GM12878 (cell line): ENCODE results near the gene CYP1A2. TPM values are rescaled to one million over a fixed set of nuclear protein-coding genes. Genes with fewer than 3 reads are reported as not detected.
"Not testable (repeated sequence)": the region's sequence is repeated elsewhere in the genome, so short reads cannot be mapped to it uniquely, and the experiment has no call there.

ENCODE experiments used
- ATAC-seq: fragments of 200-7000 bp; cut with Tn5 transposase; 3 replicates; pipeline ENCODE4 v1.9.1; 2020; ENCODE audit warnings: mild to moderate bottlenecking, moderate library complexity
- BruUV-seq: library from RNA; stranded (reverse); fragments of 400-500 nt; replicated peaks from 2 replicates; lab custom pipeline; 2021; lab: Mats Ljungman, UMichigan
- CTCF ChIA-PET: fragments of 300-600 bp; sonication (Branson Sonifier 250); formaldehyde crosslinking; extraction: SDS; loops from one replicate; lab custom pipeline; 2021; ENCODE audit warnings: inconsistent platforms; lab: Yijun Ruan, JAX
- POLR2A ChIA-PET: fragments of 350-600 bp; formaldehyde crosslinking; extraction: SDS; loops from one replicate; lab custom pipeline; 2021; ENCODE audit warnings: inconsistent platforms; lab: Charles Lee
- RAD21 ChIA-PET: fragments of 300-600 bp; sonication (Branson Sonifier 250); formaldehyde crosslinking; loops from one replicate; lab custom pipeline; 2023; ENCODE audit warnings: antibody characterized with exemption; ENCODE audit not compliant: unreplicated experiment; lab: Charles Lee
- SMC1A ChIA-PET: fragments of 300-600 bp; sonication (Branson Sonifier 250); formaldehyde crosslinking; loops from one replicate; lab custom pipeline; 2023; ENCODE audit not compliant: unreplicated experiment, uncharacterized antibody; lab: Charles Lee
- DNase-seq: peaks from one replicate; pipeline ENCODE4 v3.0.0-alpha.2; 2011; ENCODE audit warnings: low read depth, low spot score
- FAIRE-seq: peaks from 3 replicates; lab custom pipeline; 2011; peaks lifted over from hg19 to GRCh38; lab: Jason Lieb, UNC
- H2AFZ ChIP-seq: 2 replicates; pipeline ENCODE4 v1.6.0; 2011; ENCODE audit warnings: low read depth, low read length, control low read depth; ENCODE audit not compliant: control insufficient read depth
- H3K27ac ChIP-seq: 2 replicates; pipeline ENCODE4 v1.5.1; 2011; ENCODE audit warnings: control low read depth; ENCODE audit not compliant: control insufficient read depth, insufficient read depth
- H3K27me3 ChIP-seq, 2 experiments: replicated peaks in 1 of 2; 2 replicates each; pipeline versions ENCODE4 v1.6.0 to v1.6.1; 2011; ENCODE audit warnings: low read length in 1 of 2; ENCODE audit not compliant: control insufficient read depth in 2 of 2, insufficient read depth in 2 of 2
- H3K36me3 ChIP-seq, 2 experiments: 2 replicates each; pipeline ENCODE4 v1.5.1; 2011; ENCODE audit warnings: low read length in 1 of 2; ENCODE audit not compliant: control insufficient read depth in 2 of 2, insufficient read depth in 2 of 2
- H3K4me1 ChIP-seq: 2 replicates; pipeline ENCODE4 v1.6.1; 2011; ENCODE audit warnings: mild to moderate bottlenecking, low read length, moderate library complexity, mixed read lengths; ENCODE audit not compliant: control insufficient read depth, insufficient read depth
- H3K4me2 ChIP-seq: 2 replicates; pipeline ENCODE4 v1.6.0; 2011; ENCODE audit warnings: control low read depth; ENCODE audit not compliant: control insufficient read depth, insufficient read depth
- H3K4me3 ChIP-seq: fragments of 200-600 bp; sonication (generic); 2 replicates; pipeline ENCODE4 v1.5.1; 2016
- H3K79me2 ChIP-seq: 2 replicates; pipeline ENCODE4 v1.6.0; 2011; ENCODE audit warnings: low read length; ENCODE audit not compliant: control insufficient read depth, insufficient read depth
- H3K9ac ChIP-seq: 2 replicates; pipeline ENCODE4 v1.8.0; 2011; ENCODE audit warnings: low read length, control low read depth, mixed read lengths; ENCODE audit not compliant: control insufficient read depth, insufficient read depth
- H3K9me3 ChIP-seq: replicated peaks from 3 replicates; pipeline ENCODE4 v1.5.1; 2011; ENCODE audit warnings: mild to moderate bottlenecking, low read length; ENCODE audit not compliant: control insufficient read depth, insufficient read depth
- H4K20me1 ChIP-seq: 2 replicates; pipeline ENCODE4 v1.6.0; 2011; ENCODE audit not compliant: control insufficient read depth, insufficient read depth
- BHLHE40 ChIP-seq, 2 experiments: fragments of 450-650 bp in 1 of 2; IDR thresholded peaks; 2 replicates each; pipeline ENCODE4 v1.6.1; 2011 to 2017; ENCODE audit warnings: low read depth in 2 of 2, borderline replicate concordance in 1 of 2, improper control_type of control experiment in 1 of 2, low read length in 1 of 2, mild to moderate bottlenecking in 1 of 2
- EED ChIP-seq: sonication (generic); IDR thresholded peaks from 2 replicates; pipeline ENCODE4 v1.6.1; 2016; ENCODE audit warnings: antibody characterized with exemption, low read depth
- IKZF1 ChIP-seq: fragments of 450-650 bp; conservative IDR thresholded peaks from 2 replicates; pipeline ENCODE4 v1.6.1; 2017; ENCODE audit warnings: antibody characterized with exemption, mild to moderate bottlenecking
- IKZF2 ChIP-seq, 2 experiments: fragments of 450-650 bp; IDR thresholded peaks; 2 replicates each; pipeline ENCODE4 v1.6.1; 2017; ENCODE audit warnings: mild to moderate bottlenecking in 2 of 2, moderate library complexity in 2 of 2
- MEF2A ChIP-seq: IDR thresholded peaks from 2 replicates; pipeline ENCODE4 v1.6.1; 2011; ENCODE audit warnings: low read depth, mild to moderate bottlenecking, low read length, moderate library complexity; ENCODE audit not compliant: insufficient read depth
- MXI1 ChIP-seq: fragments of 150-350 bp; IDR thresholded peaks from 2 replicates; pipeline ENCODE4 v1.6.1; 2011; ENCODE audit warnings: low read depth, mild to moderate bottlenecking, inconsistent platforms, low read length, improper control_type of control experiment
- ZNF384 ChIP-seq: IDR thresholded peaks from 2 replicates; pipeline ENCODE4 v1.6.1; 2012; ENCODE audit warnings: low read depth, mild to moderate bottlenecking, low read length, improper control_type of control experiment, borderline replicate concordance
- WGBS: methylation state at CpG from one replicate; pipeline ENCODE4 v1.1.6; 2016; ENCODE audit warnings: low lambda C conversion rate; ENCODE audit not compliant: insufficient replicate concordance, insufficient coverage; ENCODE audit errors: missing lambda C conversion rate; 5-methylcytosine and 5-hydroxymethylcytosine counted together
- in situ Hi-C: fragments of 300-500 bp; cut with MboI; formaldehyde crosslinking; loops from 9 replicates; pipeline ENCODE4 v1.14.3; 2018; ENCODE audit warnings: mixed read lengths
- intact Hi-C: fragments of 100-400 bp; cut with micrococcal nuclease; formaldehyde crosslinking; loops from one replicate; pipeline ENCODE4 v1.14.2; 2022; ENCODE audit not compliant: unreplicated experiment
- polyA plus RNA-seq, 11 experiments: library from polyadenylated mRNA; depleted of rRNA in 4 of 11; unstranded in 6 of 11; stranded (reverse) in 5 of 11; fragments of >200 nt; fragmentation: Nextera tagmentation in 4 of 11; fragmentation: Illumina TruSeq in 1 of 11; extraction: Ambion mirVana in 4 of 11; extraction: Trizol in 1 of 11; gene quantifications; 1 replicate in 1 of 11; 2 replicates in 10 of 11; pipeline versions ENCODE4 v1.2.1 to v1.2.3, GENCODE V29; 2011 to 2016; ENCODE audit warnings: inconsistent platforms in 2 of 11, missing spikeins in 2 of 11, low read depth in 1 of 11
- total RNA-seq, 4 experiments: library from RNA; depleted of rRNA in 3 of 4; stranded (reverse); fragments of >200 nt in 3 of 4; fragmentation: Illumina TruSeq in 1 of 4; extraction: Trizol in 1 of 4; gene quantifications; 2 replicates each; pipeline versions ENCODE4 v1.2.1 to v1.2.3, GENCODE V29; 2013 to 2021
- TF ChIP-seq, protein P1 (sequence below): IDR thresholded peaks from 2 replicates; pipeline ENCODE4 v1.6.1; 2012; ENCODE audit warnings: low read depth, low read length, improper control_type of control experiment

The CYP1A2 gene
- total and polyA plus RNA-seq, 10 of the 15 experiments (the other 5 are each of a cell fraction or from before 2014, with no cell fraction given): 0.03 to 0.09 (median 0.05) TPM; not detected in 7

DNA sequence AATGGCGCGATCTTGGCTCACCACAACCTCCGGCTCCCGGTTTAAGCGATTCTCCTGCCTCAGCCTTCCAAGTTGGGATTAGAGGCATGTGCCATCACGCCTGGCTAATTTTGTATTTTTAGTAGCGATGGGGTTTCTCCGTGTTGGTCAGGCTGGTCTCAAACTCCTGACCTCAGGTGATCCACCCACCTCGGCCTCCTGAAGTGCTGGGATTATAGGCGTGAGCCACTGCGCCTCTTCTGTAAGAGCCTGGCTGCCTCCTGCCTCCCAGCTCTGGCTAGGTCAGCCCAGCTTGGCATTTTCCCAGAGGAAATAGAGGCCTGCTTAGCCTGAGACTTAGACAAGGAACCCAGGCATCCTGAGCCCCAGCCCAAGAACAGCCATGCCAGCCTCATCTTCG is 37.4 kb downstream of the CYP1A2 start:
- peaks cover 48% of the 10 kb centered on the region for H3K4me1 ChIP-seq
- WGBS: 2% methylated on average over 11 of the region's 12 CpGs
- H4K20me1 ChIP-seq, FAIRE-seq, in situ Hi-C loops, DNase-seq, H2AFZ ChIP-seq, H3K9me3 ChIP-seq, H3K27me3 ChIP-seq, H3K36me3 ChIP-seq, ATAC-seq: not testable (repeated sequence)
- H3K79me2 ChIP-seq: peaks cover 92% of the 10 kb centered on the region
- ChIA-PET POLR2A (interaction anchor here (0.6 to 14.2 kb wide), 5 partner anchors 9 to 153 kb away, joined by 3 to 602 read pairs (median 4); partner anchors contain the start of gene CSK), SMC1A (interaction anchor here (2.4 to 15.7 kb wide), 5 partner anchors 9 to 401 kb away, joined by 7 to 811 read pairs (median 23); partner anchors contain the start of gene CSK), CTCF (interaction anchor here (1.2 to 25.9 kb wide), 5 partner anchors 10 to 115 kb away, joined by 3 to 1288 read pairs (median 23); partner anchors contain the start of gene CSK), RAD21 (interaction anchor here (22.9 to 25.2 kb wide), 2 partner anchors 4 to 6 kb away, joined by 1186 read pairs; partner anchors contain the start of gene CSK)
- peak overlapping the region; percentile 82 for H3K9ac ChIP-seq
- BruUV-seq: TSS peak; percentile 30
- peak overlapping the region; percentile 96 for H3K27ac ChIP-seq
- H3K4me2 ChIP-seq: peak overlapping the region; percentile 67
- peak overlapping the region; percentile 94 for H3K4me3 ChIP-seq
- TF ChIP-seq MEF2A (0 out of 2 replicates have a peak, but pooled peaks have one; percentile 19), BHLHE40 (IDR thresholded peaks at IDR 0.05; ENCODE audit: borderline replicate concordance in 1 of 2, low read depth in 2 of 2, low read length in 1 of 2) (peak in 1 of 2 experiments; percentile 30; a peak in 1 of 4 replicates), IKZF2 (IDR thresholded peaks at IDR 0.05) (peak in 1 of 2 experiments; percentile 42; a peak in 2 of 4 replicates), IKZF1 (peak; percentile 12; the same call in 1 of the 2 replicates), EED (peak; percentile 46; the same call in 1 of the 2 replicates), MXI1 (peak; percentile 14; the same call in 1 of the 2 replicates), ZNF384 (peak; percentile 40; the same call in 1 of the 2 replicates)
- TF ChIP-seq, protein P1, sequence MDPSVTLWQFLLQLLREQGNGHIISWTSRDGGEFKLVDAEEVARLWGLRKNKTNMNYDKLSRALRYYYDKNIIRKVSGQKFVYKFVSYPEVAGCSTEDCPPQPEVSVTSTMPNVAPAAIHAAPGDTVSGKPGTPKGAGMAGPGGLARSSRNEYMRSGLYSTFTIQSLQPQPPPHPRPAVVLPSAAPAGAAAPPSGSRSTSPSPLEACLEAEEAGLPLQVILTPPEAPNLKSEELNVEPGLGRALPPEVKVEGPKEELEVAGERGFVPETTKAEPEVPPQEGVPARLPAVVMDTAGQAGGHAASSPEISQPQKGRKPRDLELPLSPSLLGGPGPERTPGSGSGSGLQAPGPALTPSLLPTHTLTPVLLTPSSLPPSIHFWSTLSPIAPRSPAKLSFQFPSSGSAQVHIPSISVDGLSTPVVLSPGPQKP: 0 out of 2 replicates have a peak, but pooled peaks have one; percentile 7
- intact Hi-C loops: loop anchor here (2.0 to 5.0 kb wide), 2 partner anchors 244 to 389 kb away; partner anchors contain the start of gene ARID3B
